Measurements from ENCODE around the gene SYT7.

- TF ChIP-seq CTCF (IDR thresholded peaks at IDR 0.05): no peak
- TF ChIP-seq POLR2A (IDR thresholded peaks at IDR 0.05): no peak
Observed at GRCh38 chr11:61549662-61550568, 31.0 kb downstream of the SYT7 start.
